HG03432 (cell line): ENCODE measurements around the gene PCDH19.
"Not testable (repeated sequence)": the region's sequence is repeated elsewhere in the genome, so short reads cannot be mapped to it uniquely, and the experiment has no call there.

Source experiments
- ATAC-seq: cut with Tn5 transposase; IDR thresholded peaks from one replicate; pipeline ENCODE4 v1.9.1; 2021; ENCODE audit warnings: mild to moderate bottlenecking, moderate library complexity; ENCODE audit not compliant: unreplicated experiment

Gene PCDH19, protein sequence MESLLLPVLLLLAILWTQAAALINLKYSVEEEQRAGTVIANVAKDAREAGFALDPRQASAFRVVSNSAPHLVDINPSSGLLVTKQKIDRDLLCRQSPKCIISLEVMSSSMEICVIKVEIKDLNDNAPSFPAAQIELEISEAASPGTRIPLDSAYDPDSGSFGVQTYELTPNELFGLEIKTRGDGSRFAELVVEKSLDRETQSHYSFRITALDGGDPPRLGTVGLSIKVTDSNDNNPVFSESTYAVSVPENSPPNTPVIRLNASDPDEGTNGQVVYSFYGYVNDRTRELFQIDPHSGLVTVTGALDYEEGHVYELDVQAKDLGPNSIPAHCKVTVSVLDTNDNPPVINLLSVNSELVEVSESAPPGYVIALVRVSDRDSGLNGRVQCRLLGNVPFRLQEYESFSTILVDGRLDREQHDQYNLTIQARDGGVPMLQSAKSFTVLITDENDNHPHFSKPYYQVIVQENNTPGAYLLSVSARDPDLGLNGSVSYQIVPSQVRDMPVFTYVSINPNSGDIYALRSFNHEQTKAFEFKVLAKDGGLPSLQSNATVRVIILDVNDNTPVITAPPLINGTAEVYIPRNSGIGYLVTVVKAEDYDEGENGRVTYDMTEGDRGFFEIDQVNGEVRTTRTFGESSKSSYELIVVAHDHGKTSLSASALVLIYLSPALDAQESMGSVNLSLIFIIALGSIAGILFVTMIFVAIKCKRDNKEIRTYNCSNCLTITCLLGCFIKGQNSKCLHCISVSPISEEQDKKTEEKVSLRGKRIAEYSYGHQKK (N-terminal part only)

GRCh38 chrX:100409610-100410590 is at the start of gene PCDH19:
TSS of gene PCDH19 (minus strand) at chrX:100410273. CDS start at chrX:100408597, 1,676 bp downstream.
- ATAC-seq, result peak; percentile 56

GRCh38 chrX:100449696-100450608 is 39.9 kb upstream of the PCDH19 start:
- ATAC-seq, result no peak

DNA sequence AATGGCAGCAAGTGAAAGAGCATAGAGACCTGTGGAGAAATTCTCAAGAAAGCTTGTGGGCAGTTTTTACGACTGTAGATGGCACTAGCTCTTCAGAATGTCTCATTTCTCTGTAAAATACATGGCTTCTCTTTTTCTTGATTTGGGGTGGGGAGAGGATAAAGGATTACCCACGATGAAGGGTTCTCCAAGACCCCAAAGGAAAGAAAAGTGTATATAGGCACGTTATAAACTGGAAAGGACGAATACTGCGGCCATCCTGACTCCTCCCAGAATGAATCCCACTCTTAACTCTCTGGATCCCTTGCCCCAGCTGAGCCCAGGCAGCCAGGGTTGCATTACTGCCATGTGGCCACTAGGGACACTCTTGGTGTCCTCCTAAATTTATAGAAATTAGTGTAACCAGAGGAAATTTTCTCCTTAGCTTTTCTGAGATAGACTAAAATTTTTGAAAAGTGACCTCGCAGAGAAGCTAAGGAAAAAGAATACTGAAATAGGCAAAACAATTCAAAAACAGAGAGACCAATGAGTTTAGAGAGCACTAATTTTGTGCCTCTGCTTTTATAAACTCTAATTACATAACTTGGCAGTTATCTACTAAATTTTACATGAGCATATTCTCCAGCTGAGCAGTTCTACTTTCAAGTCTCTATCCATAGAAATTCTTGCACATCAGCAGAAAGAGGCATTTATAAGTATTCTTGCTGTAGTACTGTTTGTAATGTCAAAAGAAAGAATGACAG is 37.8 kb upstream of the PCDH19 start:
- ATAC-seq, result peak; percentile 71

GRCh38 chrX:100445593-100445992 is 35.5 kb upstream of the PCDH19 start:
- no peak for ATAC-seq

GRCh38 chrX:100441321-100441720 is 31.2 kb upstream of the PCDH19 start:
- not testable (repeated sequence) for ATAC-seq

DNA sequence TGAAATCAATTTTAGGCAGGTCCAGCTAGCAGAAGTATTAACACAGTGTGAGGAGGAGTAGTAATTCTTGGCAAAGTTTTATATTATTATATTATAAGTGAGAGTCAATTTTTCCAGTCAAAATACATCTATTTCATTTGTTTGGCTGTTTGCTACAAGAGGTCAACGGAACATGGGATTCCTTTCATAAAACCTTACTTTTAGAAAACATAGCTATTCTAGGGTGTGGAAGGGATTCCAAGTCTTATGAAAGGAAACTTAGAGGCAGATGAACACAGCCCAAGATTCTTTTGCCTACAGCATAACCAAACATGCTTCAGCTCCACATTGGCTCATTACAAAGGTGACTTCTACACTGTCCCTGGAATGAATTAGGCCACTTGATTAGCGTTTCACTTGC is 29.9 kb upstream of the PCDH19 start:
- ATAC-seq, result no peak

- ATAC-seq, result no peak
Observed at GRCh38 chrX:100435726-100436125, 25.7 kb upstream of the PCDH19 start.

DNA sequence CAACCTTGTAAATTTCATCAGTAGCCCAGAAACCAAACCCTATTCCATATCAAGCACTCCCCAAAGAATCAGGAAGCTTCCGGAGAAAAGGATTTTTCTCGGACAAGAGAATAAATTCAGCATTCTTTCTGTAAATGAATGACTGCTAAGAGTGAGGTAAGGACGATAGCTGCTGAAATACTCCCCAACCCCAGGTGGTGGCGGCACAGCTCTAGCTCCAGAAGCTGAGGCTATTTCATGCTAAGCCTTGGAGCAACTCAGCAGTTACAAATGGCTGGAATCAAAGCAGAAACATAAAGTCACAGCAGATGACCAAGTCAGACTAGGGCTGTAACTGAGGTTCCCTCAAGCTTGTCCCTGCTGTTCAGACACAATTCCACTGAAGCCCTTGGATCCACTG is 13.9 kb upstream of the PCDH19 start:
- ATAC-seq, result no peak

GRCh38 chrX:100418556-100418955 is 8.5 kb upstream of the PCDH19 start:
- ATAC-seq, result no peak

- no peak for ATAC-seq
Observed at GRCh38 chrX:100417681-100418080, 7.6 kb upstream of the PCDH19 start.

- peak; percentile 75 for ATAC-seq
Observed at GRCh38 chrX:100413229-100413628, 3.2 kb upstream of the PCDH19 start.

DNA sequence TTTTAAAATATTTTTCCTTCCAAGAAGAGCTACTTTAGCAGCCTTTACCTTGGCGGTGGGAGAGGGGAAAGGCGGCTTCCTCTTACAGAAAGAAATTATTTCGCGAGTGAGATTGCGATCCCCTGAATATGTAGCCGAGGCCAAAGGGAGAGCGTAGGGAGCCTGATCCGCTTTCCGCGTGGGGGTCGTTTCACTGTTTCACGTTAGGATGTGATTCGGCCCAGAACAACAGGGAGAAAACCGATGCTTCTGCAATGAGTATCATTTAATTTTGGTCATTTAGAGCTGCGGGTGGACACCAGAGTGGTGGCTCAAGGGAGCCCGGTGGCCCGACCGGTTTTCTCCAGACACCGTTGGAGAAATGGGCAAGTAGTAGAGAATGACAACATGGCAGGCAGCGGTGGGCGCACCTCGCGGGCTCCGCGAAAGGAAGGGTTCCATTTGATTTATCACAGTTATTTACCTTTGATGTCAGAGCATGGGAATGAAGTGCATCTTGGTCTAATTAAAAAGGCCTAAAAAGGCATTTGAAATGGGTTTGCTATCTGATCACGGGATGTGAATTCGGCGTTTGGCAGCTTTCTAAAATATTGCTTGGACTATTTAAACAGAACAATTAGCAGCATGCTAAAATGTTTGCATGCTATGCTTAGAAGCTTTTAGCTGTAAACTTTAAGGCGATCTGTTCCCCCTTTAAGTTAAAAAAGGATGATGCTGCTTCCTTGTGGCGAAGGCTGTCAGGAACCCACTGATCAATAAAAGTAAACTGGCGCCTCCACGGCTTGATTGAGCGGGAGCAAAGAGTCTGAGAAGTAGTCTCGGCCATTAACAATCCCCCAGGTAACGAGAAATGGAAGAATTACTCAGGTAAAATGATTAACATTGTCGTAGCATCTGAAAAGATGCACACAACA is 2.0 kb upstream of the PCDH19 start:
- no peak for ATAC-seq

DNA sequence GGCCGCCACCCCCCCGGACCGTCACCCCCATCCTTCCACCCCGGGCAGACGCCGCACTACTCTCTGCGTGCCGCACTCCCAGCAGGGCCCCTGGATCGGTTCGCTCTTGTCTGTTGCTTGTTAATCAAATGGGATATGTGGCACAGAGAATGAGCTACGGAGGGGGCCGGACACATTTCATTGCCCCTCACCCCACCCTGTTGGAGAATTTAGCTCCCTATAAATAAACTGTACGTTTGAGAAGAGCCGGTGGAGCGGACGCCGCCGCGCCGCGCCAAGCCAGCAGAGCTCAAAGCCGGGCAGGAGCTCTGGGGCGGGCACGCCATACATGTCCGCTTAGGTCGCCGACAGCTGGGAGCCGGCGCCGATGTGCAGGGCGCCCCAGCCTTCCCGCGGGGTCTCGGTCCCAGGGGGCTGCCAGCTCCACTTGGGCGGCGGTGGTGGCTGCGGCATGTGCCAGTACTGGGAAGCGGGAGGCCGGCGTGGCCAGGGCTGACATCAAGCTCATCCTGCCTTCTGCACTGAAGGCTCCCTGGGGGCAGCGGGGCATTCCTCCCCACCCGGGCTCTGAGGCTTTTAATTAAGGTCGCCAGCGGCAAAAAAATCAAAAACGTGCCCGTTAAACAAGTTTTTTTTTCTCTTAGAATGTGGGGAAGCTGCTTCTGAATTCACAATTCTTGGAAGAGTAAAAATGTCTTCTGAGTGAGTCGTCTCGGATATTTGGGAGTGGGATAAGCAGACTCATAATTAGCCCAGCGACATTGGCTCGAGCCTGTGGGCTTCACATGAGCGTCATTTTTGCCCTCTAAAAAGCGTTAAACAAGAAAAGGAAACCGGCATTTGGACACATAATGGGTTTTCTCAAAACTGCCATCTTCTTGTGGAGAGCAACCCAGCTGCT is 1.1 kb upstream of the PCDH19 start:
- ATAC-seq, result no peak

DNA sequence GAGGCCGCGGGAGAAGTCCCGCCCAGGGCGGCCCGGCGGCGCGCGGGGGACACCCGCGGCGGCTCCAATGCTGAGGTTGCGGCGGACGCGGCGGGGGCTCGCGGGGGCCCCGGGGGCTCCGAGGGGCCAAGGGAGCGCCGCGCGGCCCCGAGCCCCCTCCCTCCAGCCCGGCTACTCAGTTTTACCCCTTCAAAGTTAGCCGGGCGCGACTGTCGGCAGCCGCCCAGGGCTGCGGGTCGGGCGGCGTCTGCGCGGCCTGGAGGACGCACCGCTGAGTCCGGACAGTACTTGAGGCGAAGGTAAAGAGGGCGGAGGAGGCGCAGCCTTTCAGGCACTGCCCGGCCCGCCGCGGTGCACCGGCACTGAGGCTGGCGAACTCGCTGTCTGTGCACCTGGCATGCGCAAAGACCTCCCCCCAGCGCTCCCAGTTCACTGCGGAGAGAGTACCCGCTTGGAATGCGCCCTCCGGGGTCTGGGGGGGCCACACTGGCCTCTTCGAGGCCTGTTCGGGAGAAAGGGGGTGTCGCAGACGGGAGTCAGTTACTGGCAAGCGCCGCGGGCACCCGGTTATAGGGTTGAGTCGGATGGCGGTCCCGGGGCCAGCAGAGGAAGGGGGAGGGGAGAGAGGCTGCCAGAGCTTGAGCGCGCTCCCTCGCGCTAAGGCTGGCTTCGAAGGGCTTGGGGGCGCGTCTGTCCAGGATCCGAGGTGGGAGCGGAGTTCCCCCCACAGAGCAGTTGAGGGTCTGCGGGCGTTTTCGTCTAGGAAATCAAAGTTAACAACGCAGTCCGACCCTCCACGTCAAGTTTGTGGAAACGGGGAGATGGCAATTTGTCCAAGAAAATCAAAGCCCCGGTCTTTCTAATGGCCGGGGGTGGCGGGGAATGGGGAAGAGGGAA is 1.1 kb downstream of the PCDH19 start:
- ATAC-seq, result no peak

GRCh38 chrX:100407784-100408712 is 2.0 kb downstream of the PCDH19 start:
- no peak for ATAC-seq
